ENCODE results near the gene LRP6.

Gene LRP6

GRCh38 chr12:12202747-12203146, 64.1 kb downstream of the LRP6 start:
- CTCF ChIA-PET = no interaction called here
- POLR2A ChIA-PET = no interaction called here
- DNase-seq (ENCODE audit: extremely low spot score) = no peak
- TF ChIP-seq BHLHE40 (IDR thresholded peaks at IDR 0.05; ENCODE audit: borderline replicate concordance) = no peak
- no peak for TF ChIP-seq HDGF (IDR thresholded peaks at IDR 0.05; ENCODE audit: borderline replicate concordance)
- TF ChIP-seq FOXK2 (IDR thresholded peaks at IDR 0.05) = no peak
- TF ChIP-seq ZNF384 (IDR thresholded peaks at IDR 0.05) = no peak
- TF ChIP-seq ELF4 (IDR thresholded peaks at IDR 0.05) = no peak
- TF ChIP-seq TARDBP (IDR thresholded peaks at IDR 0.05) = no peak
- no peak for TF ChIP-seq FOXA1 (IDR thresholded peaks at IDR 0.05)
- no peak for TF ChIP-seq PKNOX1 (IDR thresholded peaks at IDR 0.05)
- TF ChIP-seq LEF1 (IDR thresholded peaks at IDR 0.05; ENCODE audit: borderline replicate concordance) = no peak
- no peak for TF ChIP-seq FOXM1 (IDR thresholded peaks at IDR 0.05; ENCODE audit: borderline replicate concordance)
- no peak for TF ChIP-seq ARNT (IDR thresholded peaks at IDR 0.05)

GRCh38 chr12:12202105-12202504, 64.7 kb downstream of the LRP6 start:
- ChIA-PET POLR2A (no interaction called here), CTCF (no interaction called here)
- no peak for DNase-seq (ENCODE audit: extremely low spot score)
- TF ChIP-seq L3MBTL2 (conservative IDR thresholded peaks at IDR 0.05) (no peak), PKNOX1 (IDR thresholded peaks at IDR 0.05) (no peak), TARDBP (IDR thresholded peaks at IDR 0.05) (no peak), FOXK2 (IDR thresholded peaks at IDR 0.05) (no peak), BHLHE40 (IDR thresholded peaks at IDR 0.05; ENCODE audit: borderline replicate concordance) (no peak), ARNT (IDR thresholded peaks at IDR 0.05) (no peak), ELF4 (IDR thresholded peaks at IDR 0.05) (no peak), ZNF384 (IDR thresholded peaks at IDR 0.05) (no peak), NFRKB (IDR thresholded peaks at IDR 0.05) (no peak), SP1 (IDR thresholded peaks at IDR 0.05) (no peak), SUZ12 (IDR thresholded peaks at IDR 0.05) (no peak), FOXM1 (IDR thresholded peaks at IDR 0.05; ENCODE audit: borderline replicate concordance) (no peak), CTBP1 (IDR thresholded peaks at IDR 0.05; ENCODE audit: borderline replicate concordance) (no peak), FOXA1 (IDR thresholded peaks at IDR 0.05) (no peak), LEF1 (IDR thresholded peaks at IDR 0.05; ENCODE audit: borderline replicate concordance) (no peak), HDGF (IDR thresholded peaks at IDR 0.05; ENCODE audit: borderline replicate concordance) (no peak)

GRCh38 chr12:12201274-12201758, 65.5 kb downstream of the LRP6 start:
- CTCF ChIA-PET = no interaction called here
- TF ChIP-seq ARNT (IDR thresholded peaks at IDR 0.05) (no peak), NFRKB (IDR thresholded peaks at IDR 0.05) (no peak), BHLHE40 (IDR thresholded peaks at IDR 0.05; ENCODE audit: borderline replicate concordance) (no peak), CTBP1 (IDR thresholded peaks at IDR 0.05; ENCODE audit: borderline replicate concordance) (no peak), FOXK2 (IDR thresholded peaks at IDR 0.05) (no peak), HDGF (IDR thresholded peaks at IDR 0.05; ENCODE audit: borderline replicate concordance) (no peak)
- DNase-seq (ENCODE audit: extremely low spot score) = no peak
- POLR2A ChIA-PET = no interaction called here

GRCh38 chr12:12200363-12200762, 66.5 kb downstream of the LRP6 start:
- ChIA-PET POLR2A (interaction anchor here (1.2 kb wide), 1 partner anchor 11 kb away, joined by 3 read pairs; no protein-coding TSS in a partner anchor), CTCF (no interaction called here)
- no peak for DNase-seq (ENCODE audit: extremely low spot score)
- no peak for TF ChIP-seq HDGF (IDR thresholded peaks at IDR 0.05; ENCODE audit: borderline replicate concordance)
- no peak for TF ChIP-seq ELF4 (IDR thresholded peaks at IDR 0.05)
- TF ChIP-seq BHLHE40 (IDR thresholded peaks at IDR 0.05; ENCODE audit: borderline replicate concordance) = no peak
- TF ChIP-seq CTBP1 (IDR thresholded peaks at IDR 0.05; ENCODE audit: borderline replicate concordance) = no peak
- no peak for TF ChIP-seq TARDBP (IDR thresholded peaks at IDR 0.05)
- no peak for TF ChIP-seq NFRKB (IDR thresholded peaks at IDR 0.05)
- no peak for TF ChIP-seq PKNOX1 (IDR thresholded peaks at IDR 0.05)
- TF ChIP-seq SP1 (IDR thresholded peaks at IDR 0.05) = no peak
- no peak for TF ChIP-seq FOXK2 (IDR thresholded peaks at IDR 0.05)
- TF ChIP-seq SUZ12 (IDR thresholded peaks at IDR 0.05) = no peak
- TF ChIP-seq ZNF384 (IDR thresholded peaks at IDR 0.05) = no peak

GRCh38 chr12:12198124-12198523, 68.7 kb downstream of the LRP6 start:
- no peak for DNase-seq (ENCODE audit: extremely low spot score)
- TF ChIP-seq NFRKB (IDR thresholded peaks at IDR 0.05) = no peak
- TF ChIP-seq SUZ12 (IDR thresholded peaks at IDR 0.05) = no peak
- no peak for TF ChIP-seq CTBP1 (IDR thresholded peaks at IDR 0.05; ENCODE audit: borderline replicate concordance)
- no peak for TF ChIP-seq ARNT (IDR thresholded peaks at IDR 0.05)
- no peak for TF ChIP-seq FOXK2 (IDR thresholded peaks at IDR 0.05)
- no peak for TF ChIP-seq LEF1 (IDR thresholded peaks at IDR 0.05; ENCODE audit: borderline replicate concordance)
- ChIA-PET POLR2A (no interaction called here), CTCF (no interaction called here)

- ChIA-PET POLR2A (no interaction called here), CTCF (interaction anchor here (0.7 kb wide), 1 partner anchor 15 kb away, joined by 3 read pairs; no protein-coding TSS in a partner anchor)
- TF ChIP-seq LEF1 (IDR thresholded peaks at IDR 0.05; ENCODE audit: borderline replicate concordance) (no peak), TARDBP (IDR thresholded peaks at IDR 0.05) (no peak), SP1 (IDR thresholded peaks at IDR 0.05) (no peak), FOXK2 (IDR thresholded peaks at IDR 0.05) (no peak), FOXA1 (IDR thresholded peaks at IDR 0.05) (no peak), ELF4 (IDR thresholded peaks at IDR 0.05) (no peak), HDGF (IDR thresholded peaks at IDR 0.05; ENCODE audit: borderline replicate concordance) (no peak), ZNF384 (IDR thresholded peaks at IDR 0.05) (no peak), L3MBTL2 (conservative IDR thresholded peaks at IDR 0.05) (no peak), BHLHE40 (IDR thresholded peaks at IDR 0.05; ENCODE audit: borderline replicate concordance) (no peak), PKNOX1 (IDR thresholded peaks at IDR 0.05) (no peak), CTBP1 (IDR thresholded peaks at IDR 0.05; ENCODE audit: borderline replicate concordance) (no peak)
- DNase-seq (ENCODE audit: extremely low spot score) = no peak
Measured at GRCh38 chr12:12197128-12197527, 69.7 kb downstream of the LRP6 start.

Measured in HEK293T (cell line).